Uterus (tissue), 4 donors: ENCODE results near the gene TNFRSF14. TPM values are rescaled to one million over a fixed set of nuclear protein-coding genes. Genes with fewer than 3 reads are reported as not detected.
A peak's percentile ranks its signal among the peaks of the same experiment; 100 is the strongest.

Source experiments
- DNase-seq, 2 donors: peaks; one replicate each; pipeline ENCODE4 v3.0.0-alpha.2; 2019 to 2020
- H3K27ac ChIP-seq, 2 donors: fragments of 200-600 bp; sonication (generic); 1 replicate in 1 of 2; 2 replicates in 1 of 2; pipeline ENCODE4 v1.5.1; 2016 to 2018
- H3K27me3 ChIP-seq, 2 donors: fragments of 200-600 bp; sonication (generic); one replicate each; pipeline ENCODE4 v1.5.1; 2018 to 2019; ENCODE audit warnings: control low read depth in 1 of 2
- H3K36me3 ChIP-seq, 2 donors: fragments of 200-600 bp; sonication (generic); one replicate each; pipeline ENCODE4 v1.5.1; 2019; ENCODE audit warnings: control low read depth in 1 of 2
- H3K4me1 ChIP-seq, 2 donors: fragments of 200-600 bp; sonication (generic); one replicate each; pipeline ENCODE4 v1.5.1; 2018 to 2019; ENCODE audit warnings: control low read depth in 1 of 2
- H3K4me3 ChIP-seq, 2 donors: fragments of 200-600 bp; sonication (generic); 1 replicate in 1 of 2; 2 replicates in 1 of 2; pipeline ENCODE4 v1.5.1; 2018 to 2019; ENCODE audit warnings: mild to moderate bottlenecking in 1 of 2
- H3K9me3 ChIP-seq, 2 donors: fragments of 200-600 bp; sonication (generic); one replicate each; pipeline ENCODE4 v1.5.1; 2019; ENCODE audit warnings: control low read depth in 1 of 2
- CTCF ChIP-seq, 4 experiments: fragments of 200-600 bp in 2 of 4; fragments of 450-650 bp in 2 of 4; sonication (generic) in 2 of 4; IDR thresholded peaks; one replicate each; pipeline ENCODE4 v1.5.1; 2016 to 2019; ENCODE audit warnings: antibody characterized with exemption in 4 of 4, mild to moderate bottlenecking in 2 of 4, moderate library complexity in 1 of 4
- POLR2A ChIP-seq, 2 donors: fragments of 450-650 bp; IDR thresholded peaks; one replicate each; pipeline ENCODE4 v1.6.1; 2016; ENCODE audit warnings: antibody characterized with exemption in 2 of 2, mild to moderate bottlenecking in 1 of 2, moderate library complexity in 1 of 2
- intact Hi-C: fragments of 100-400 bp; cut with DNase I; formaldehyde crosslinking; loops from one replicate; pipeline ENCODE4 v1.15.1; 2023; ENCODE audit warnings: low total_unique reads
- total RNA-seq, 4 donors: library from RNA; depleted of rRNA in 3 of 4; stranded (reverse); fragments of >200 nt in 3 of 4; gene quantifications; one replicate each; pipeline versions ENCODE4 v1.1.0 to v1.2.4, GENCODE V29; 2014 to 2023
- donor health status: DM: yes; HTN: yes; CAD: no.

TNFRSF14 gene
- total RNA-seq, 4 donors from 2014 or later = 17.5 to 102 (median 47.7) TPM

GRCh38 chr1:2525920-2526823 is 30.0 kb upstream of the TNFRSF14 start, which contains the start of gene PANK4:
TSS of gene PANK4 (minus strand) at chr1:2526596. CDS start at chr1:2526587, 9 bp downstream.
- Histone ChIP-seq H3K4me3 (peak within 1 kb of the TSS; percentile 60 to 73), H3K36me3 (no peaks in the 10 kb centered on the region), H3K4me1 (peaks cover 0 to 33% of the 10 kb centered on the region in 2 donors), H3K9me3 (no peaks in the 10 kb centered on the region), H3K27ac (peak within 1 kb of the TSS; percentile 80 to 92), H3K27me3 (peaks cover 9 to 14% of the 10 kb centered on the region in 2 donors)
- peak; percentile 88 to 93 for DNase-seq
- TF ChIP-seq POLR2A (IDR thresholded peaks at IDR 0.05) (peak in 1 of 2 donors; percentile 71), CTCF (IDR thresholded peaks at IDR 0.05) (peak in 2 of 4 experiments; percentile 29 to 51)
- intact Hi-C loops = no loop called here

- peak overlapping the region; percentile 80 to 92 for H3K27ac ChIP-seq
- intact Hi-C loops = no loop called here
- peaks cover 14 to 16% of the 10 kb centered on the region in 2 donors for H3K27me3 ChIP-seq
- H3K9me3 ChIP-seq = no peaks in the 10 kb centered on the region
- DNase-seq = no peak
- H3K4me3 ChIP-seq = peak overlapping the region; percentile 29 to 60
- H3K4me1 ChIP-seq = peaks cover 0 to 33% of the 10 kb centered on the region in 2 donors
- TF ChIP-seq CTCF (IDR thresholded peaks at IDR 0.05) (no peak), POLR2A (IDR thresholded peaks at IDR 0.05) (no peak)
- no peaks in the 10 kb centered on the region for H3K36me3 ChIP-seq
Measured at GRCh38 chr1:2526824-2527555, 29.2 kb upstream of the TNFRSF14 start.

GRCh38 chr1:2527556-2527860 is 28.7 kb upstream of the TNFRSF14 start:
- H3K36me3 ChIP-seq = no peaks in the 10 kb centered on the region
- peaks cover 17 to 22% of the 10 kb centered on the region in 2 donors for H3K27me3 ChIP-seq
- no peak overlapping the region for H3K4me3 ChIP-seq
- H3K4me1 ChIP-seq = peaks cover 0 to 33% of the 10 kb centered on the region in 2 donors
- no peak for DNase-seq
- no peaks in the 10 kb centered on the region for H3K9me3 ChIP-seq
- intact Hi-C loops = no loop called here
- TF ChIP-seq CTCF (IDR thresholded peaks at IDR 0.05) (no peak), POLR2A (IDR thresholded peaks at IDR 0.05) (no peak)
- H3K27ac ChIP-seq = peak overlapping the region in 1 of 2 donors; percentile 20

GRCh38 chr1:2528016-2528415 is 28.2 kb upstream of the TNFRSF14 start:
- Histone ChIP-seq H3K27me3 (peaks cover 19 to 25% of the 10 kb centered on the region in 2 donors), H3K27ac (peak overlapping the region; percentile 15 to 46), H3K9me3 (no peaks in the 10 kb centered on the region), H3K36me3 (no peaks in the 10 kb centered on the region), H3K4me3 (no peak overlapping the region), H3K4me1 (peaks cover 0 to 33% of the 10 kb centered on the region in 2 donors)
- no peak for TF ChIP-seq POLR2A (IDR thresholded peaks at IDR 0.05)
- no peak for TF ChIP-seq CTCF (IDR thresholded peaks at IDR 0.05)
- intact Hi-C loops = no loop called here
- peak in 1 of 2 donors; percentile 48 for DNase-seq

- intact Hi-C loops = no loop called here
- H3K9me3 ChIP-seq = no peaks in the 10 kb centered on the region
- H3K4me3 ChIP-seq = no peak overlapping the region
- no peak for TF ChIP-seq POLR2A (IDR thresholded peaks at IDR 0.05)
- TF ChIP-seq CTCF (IDR thresholded peaks at IDR 0.05) = no peak
- no peak for DNase-seq
- peaks cover 19 to 30% of the 10 kb centered on the region in 2 donors for H3K27me3 ChIP-seq
- H3K27ac ChIP-seq = peak overlapping the region; percentile 15 to 46
- no peaks in the 10 kb centered on the region for H3K36me3 ChIP-seq
- peaks cover 0 to 33% of the 10 kb centered on the region in 2 donors for H3K4me1 ChIP-seq
Measured at GRCh38 chr1:2528611-2528965, 27.6 kb upstream of the TNFRSF14 start.
